Loucy (cell line): ENCODE measurements around the gene TRAF2.

Experiments
- H2AFZ ChIP-seq: fragments of 200-600 bp; sonication (generic); 2 replicates; pipeline ENCODE4 v1.6.0; 2016; ENCODE audit warnings: antibody characterized with exemption, mild to moderate bottlenecking, low read length, moderate library complexity
- H3F3A ChIP-seq: fragments of 200-600 bp; 2 replicates; pipeline ENCODE4 v1.6.0; 2016; ENCODE audit warnings: antibody characterized with exemption, low read depth, mild to moderate bottlenecking
- H3K27me3 ChIP-seq: fragments of 200-600 bp; sonication (generic); 2 replicates; pipeline ENCODE4 v1.6.1; 2014; ENCODE audit warnings: low read length, mild to moderate bottlenecking; ENCODE audit not compliant: insufficient read depth, poor library complexity, severe bottlenecking
- H3K36me3 ChIP-seq: fragments of 200-600 bp; sonication (generic); 2 replicates; pipeline ENCODE4 v1.6.1; 2016; ENCODE audit warnings: low read length; ENCODE audit not compliant: insufficient read depth
- H3K4me1 ChIP-seq: fragments of 200-600 bp; sonication (generic); 2 replicates; pipeline ENCODE4 v1.5.1; 2014; ENCODE audit warnings: low read length, mild to moderate bottlenecking; ENCODE audit not compliant: insufficient read depth, poor library complexity, severe bottlenecking
- H3K4me2 ChIP-seq: fragments of 200-600 bp; sonication (generic); 2 replicates; pipeline ENCODE4 v1.6.0; 2014; ENCODE audit warnings: antibody characterized with exemption, low read length, low read depth, mild to moderate bottlenecking; ENCODE audit not compliant: poor library complexity, severe bottlenecking
- H3K4me3 ChIP-seq: fragments of 200-600 bp; sonication (generic); 2 replicates; pipeline ENCODE4 v1.5.1; 2014; ENCODE audit warnings: low read length, mild to moderate bottlenecking, mixed read lengths; ENCODE audit not compliant: poor library complexity, severe bottlenecking
- H3K79me2 ChIP-seq: fragments of 200-600 bp; sonication (generic); 2 replicates; pipeline ENCODE4 v1.6.1; 2014; ENCODE audit warnings: low read length; ENCODE audit not compliant: insufficient read depth
- H3K9ac ChIP-seq: fragments of 200-600 bp; sonication (generic); 2 replicates; pipeline ENCODE4 v1.6.0; 2014; ENCODE audit warnings: mild to moderate bottlenecking, low read depth, low read length, moderate library complexity; ENCODE audit not compliant: poor library complexity, severe bottlenecking
- H3K9me2 ChIP-seq: fragments of 200-600 bp; sonication (generic); replicated peaks from 2 replicates; pipeline ENCODE4 v1.6.1; 2016; ENCODE audit warnings: low read depth, low read length, mixed read lengths
- H3K9me3 ChIP-seq: fragments of 200-600 bp; sonication (generic); 2 replicates; pipeline ENCODE4 v1.6.1; 2014; ENCODE audit warnings: mild to moderate bottlenecking, antibody characterized with exemption, low read length, low read depth; ENCODE audit not compliant: insufficient read depth
- H4K20me1 ChIP-seq: fragments of 200-600 bp; sonication (generic); 2 replicates; pipeline ENCODE4 v1.6.0; 2014; ENCODE audit warnings: antibody characterized with exemption, low read length, mild to moderate bottlenecking; ENCODE audit not compliant: insufficient read depth, poor library complexity, severe bottlenecking
- CTCF ChIP-seq: fragments of 200-600 bp; sonication (generic); conservative IDR thresholded peaks from 2 replicates; pipeline ENCODE4 v1.5.1; 2014; ENCODE audit warnings: mild to moderate bottlenecking, antibody characterized with exemption, low read length
- EZH2phosphoT487 ChIP-seq: fragments of 200-600 bp; IDR thresholded peaks from 2 replicates; pipeline ENCODE4 v1.6.1; 2018; ENCODE audit warnings: antibody characterized with exemption, mild to moderate bottlenecking, moderate library complexity, borderline replicate concordance

The TRAF2 gene

GRCh38 chr9:136846376-136847087, 39.8 kb upstream of the TRAF2 start:
- Histone ChIP-seq H3K27me3 (no peaks in the 10 kb centered on the region), H3K79me2 (peaks cover 15% of the 10 kb centered on the region; the same call in 1 of the 2 replicates), H3K4me1 (peaks cover 13% of the 10 kb centered on the region), H2AFZ (no peak overlapping the region), H3F3A (no peaks in the 10 kb centered on the region), H3K36me3 (peaks cover 8% of the 10 kb centered on the region; the same call in 1 of the 2 replicates), H3K9me2 (no peaks in the 10 kb centered on the region), H3K9me3 (no peaks in the 10 kb centered on the region), H3K4me2 (no peak overlapping the region), H3K9ac (no peak overlapping the region), H3K4me3 (no peak overlapping the region), H4K20me1 (peaks cover 23% of the 10 kb centered on the region)
- no peak for TF ChIP-seq CTCF
- TF ChIP-seq EZH2phosphoT487, result no peak

GRCh38 chr9:136847088-136847825, 39.1 kb upstream of the TRAF2 start:
- peak overlapping the region; percentile 89 for H3K4me2 ChIP-seq
- H3K27me3 ChIP-seq, result no peaks in the 10 kb centered on the region
- peak overlapping the region; percentile 90 for H3K9ac ChIP-seq
- H3K79me2 ChIP-seq, result peaks cover 15% of the 10 kb centered on the region; the same call in 1 of the 2 replicates
- H3K36me3 ChIP-seq, result peaks cover 13% of the 10 kb centered on the region; the same call in 1 of the 2 replicates
- peaks cover 19% of the 10 kb centered on the region for H4K20me1 ChIP-seq
- no peaks in the 10 kb centered on the region for H3K9me3 ChIP-seq
- peaks cover 9% of the 10 kb centered on the region for H3K4me1 ChIP-seq
- H3K4me3 ChIP-seq, result peak overlapping the region; percentile 91
- peak overlapping the region; percentile 77 for H2AFZ ChIP-seq
- no peaks in the 10 kb centered on the region for H3K9me2 ChIP-seq
- H3F3A ChIP-seq, result no peaks in the 10 kb centered on the region
- TF ChIP-seq CTCF (no peak), EZH2phosphoT487 (no peak)

- H3K4me3 ChIP-seq, result peak overlapping the region; percentile 91
- TF ChIP-seq CTCF, result no peak
- peaks cover 7% of the 10 kb centered on the region for H3K4me1 ChIP-seq
- peak overlapping the region; percentile 77 for H2AFZ ChIP-seq
- no peaks in the 10 kb centered on the region for H3K27me3 ChIP-seq
- H3K4me2 ChIP-seq, result peak overlapping the region; percentile 89
- peaks cover 13% of the 10 kb centered on the region; the same call in 1 of the 2 replicates for H3K36me3 ChIP-seq
- no peaks in the 10 kb centered on the region for H3K9me2 ChIP-seq
- peaks cover 19% of the 10 kb centered on the region for H4K20me1 ChIP-seq
- H3K9me3 ChIP-seq, result no peaks in the 10 kb centered on the region
- H3F3A ChIP-seq, result no peaks in the 10 kb centered on the region
- H3K9ac ChIP-seq, result peak overlapping the region; percentile 90
- H3K79me2 ChIP-seq, result peaks cover 15% of the 10 kb centered on the region; the same call in 1 of the 2 replicates
Observed at GRCh38 chr9:136847826-136848392, 38.4 kb upstream of the TRAF2 start.
